HL-60 (cell line): ENCODE data around the gene TMEM60.

Source experiments
- GABPA ChIP-seq: IDR thresholded peaks from 2 replicates; pipeline ENCODE4 v1.6.1; 2012; ENCODE audit warnings: low read depth
- POLR2AphosphoS5 ChIP-seq: IDR thresholded peaks from 2 replicates; pipeline ENCODE4 v1.6.1; 2012; ENCODE audit warnings: low read depth
- SPI1 ChIP-seq: IDR thresholded peaks from 2 replicates; pipeline ENCODE4 v1.6.1; 2012; ENCODE audit warnings: low read depth, mild to moderate bottlenecking, borderline replicate concordance
- TF ChIP-seq, protein P1 (sequence below): IDR thresholded peaks from one replicate; pipeline ENCODE4 v1.5.1; 2011; ENCODE audit warnings: low read length, control low read depth, inconsistent platforms; ENCODE audit not compliant: insufficient read depth
- TF ChIP-seq, protein P2 (sequence below): IDR thresholded peaks from 2 replicates; pipeline ENCODE4 v1.6.1; 2012; ENCODE audit warnings: low read depth; ENCODE audit not compliant: insufficient replicate concordance

DNA sequence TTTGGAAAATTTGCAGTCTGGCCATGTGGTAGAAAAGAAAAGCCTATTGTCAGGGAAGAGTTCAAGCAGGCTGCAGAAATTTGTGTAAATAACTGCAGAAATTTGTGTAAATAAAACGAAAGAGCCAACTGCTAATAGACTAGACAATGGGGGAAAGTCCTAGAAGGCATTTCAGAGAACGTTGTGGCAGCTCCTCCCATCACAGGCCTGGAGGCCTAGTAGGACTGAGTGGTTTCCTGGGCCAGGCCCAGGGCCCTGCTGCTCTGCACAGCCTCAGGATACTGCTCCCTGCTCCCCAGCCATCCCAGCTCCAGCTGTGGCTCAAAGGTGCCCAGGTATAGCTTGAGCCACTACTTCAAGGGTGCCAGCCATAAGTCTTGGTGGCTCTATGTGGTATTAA, 51.1 kb downstream of the TMEM60 start:
- TF ChIP-seq, protein P1, sequence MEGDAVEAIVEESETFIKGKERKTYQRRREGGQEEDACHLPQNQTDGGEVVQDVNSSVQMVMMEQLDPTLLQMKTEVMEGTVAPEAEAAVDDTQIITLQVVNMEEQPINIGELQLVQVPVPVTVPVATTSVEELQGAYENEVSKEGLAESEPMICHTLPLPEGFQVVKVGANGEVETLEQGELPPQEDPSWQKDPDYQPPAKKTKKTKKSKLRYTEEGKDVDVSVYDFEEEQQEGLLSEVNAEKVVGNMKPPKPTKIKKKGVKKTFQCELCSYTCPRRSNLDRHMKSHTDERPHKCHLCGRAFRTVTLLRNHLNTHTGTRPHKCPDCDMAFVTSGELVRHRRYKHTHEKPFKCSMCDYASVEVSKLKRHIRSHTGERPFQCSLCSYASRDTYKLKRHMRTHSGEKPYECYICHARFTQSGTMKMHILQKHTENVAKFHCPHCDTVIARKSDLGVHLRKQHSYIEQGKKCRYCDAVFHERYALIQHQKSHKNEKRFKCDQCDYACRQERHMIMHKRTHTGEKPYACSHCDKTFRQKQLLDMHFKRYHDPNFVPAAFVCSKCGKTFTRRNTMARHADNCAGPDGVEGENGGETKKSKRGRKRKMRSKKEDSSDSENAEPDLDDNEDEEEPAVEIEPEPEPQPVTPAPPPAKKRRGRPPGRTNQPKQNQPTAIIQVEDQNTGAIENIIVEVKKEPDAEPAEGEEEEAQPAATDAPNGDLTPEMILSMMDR, result no peak
- TF ChIP-seq GABPA (no peak), POLR2AphosphoS5 (no peak), SPI1 (no peak)
- TF ChIP-seq, protein P2, sequence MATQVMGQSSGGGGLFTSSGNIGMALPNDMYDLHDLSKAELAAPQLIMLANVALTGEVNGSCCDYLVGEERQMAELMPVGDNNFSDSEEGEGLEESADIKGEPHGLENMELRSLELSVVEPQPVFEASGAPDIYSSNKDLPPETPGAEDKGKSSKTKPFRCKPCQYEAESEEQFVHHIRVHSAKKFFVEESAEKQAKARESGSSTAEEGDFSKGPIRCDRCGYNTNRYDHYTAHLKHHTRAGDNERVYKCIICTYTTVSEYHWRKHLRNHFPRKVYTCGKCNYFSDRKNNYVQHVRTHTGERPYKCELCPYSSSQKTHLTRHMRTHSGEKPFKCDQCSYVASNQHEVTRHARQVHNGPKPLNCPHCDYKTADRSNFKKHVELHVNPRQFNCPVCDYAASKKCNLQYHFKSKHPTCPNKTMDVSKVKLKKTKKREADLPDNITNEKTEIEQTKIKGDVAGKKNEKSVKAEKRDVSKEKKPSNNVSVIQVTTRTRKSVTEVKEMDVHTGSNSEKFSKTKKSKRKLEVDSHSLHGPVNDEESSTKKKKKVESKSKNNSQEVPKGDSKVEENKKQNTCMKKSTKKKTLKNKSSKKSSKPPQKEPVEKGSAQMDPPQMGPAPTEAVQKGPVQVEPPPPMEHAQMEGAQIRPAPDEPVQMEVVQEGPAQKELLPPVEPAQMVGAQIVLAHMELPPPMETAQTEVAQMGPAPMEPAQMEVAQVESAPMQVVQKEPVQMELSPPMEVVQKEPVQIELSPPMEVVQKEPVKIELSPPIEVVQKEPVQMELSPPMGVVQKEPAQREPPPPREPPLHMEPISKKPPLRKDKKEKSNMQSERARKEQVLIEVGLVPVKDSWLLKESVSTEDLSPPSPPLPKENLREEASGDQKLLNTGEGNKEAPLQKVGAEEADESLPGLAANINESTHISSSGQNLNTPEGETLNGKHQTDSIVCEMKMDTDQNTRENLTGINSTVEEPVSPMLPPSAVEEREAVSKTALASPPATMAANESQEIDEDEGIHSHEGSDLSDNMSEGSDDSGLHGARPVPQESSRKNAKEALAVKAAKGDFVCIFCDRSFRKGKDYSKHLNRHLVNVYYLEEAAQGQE, result no peak
